Osteocyte (in vitro differentiated cells): ENCODE results near the gene KIF1C. TPM values are rescaled to one million over a fixed set of nuclear protein-coding genes. Genes with fewer than 3 reads are reported as not detected.

ENCODE experiments used
- DNase-seq: peaks from one replicate; pipeline ENCODE4 v3.0.0; 2021; ENCODE audit warnings: mixed read lengths; ENCODE audit not compliant: unreplicated experiment; ENCODE audit errors: extremely low spot score
- H3K27ac Mint-ChIP-seq: one replicate; pipeline ENCODE4 v1.8.0; 2021; ENCODE audit warnings: mild to moderate bottlenecking, mixed read lengths; ENCODE audit not compliant: unreplicated experiment
- H3K27me3 Mint-ChIP-seq: one replicate; pipeline ENCODE4 v1.8.0; 2021; ENCODE audit warnings: mixed read lengths; ENCODE audit not compliant: unreplicated experiment
- H3K36me3 Mint-ChIP-seq: one replicate; pipeline ENCODE4 v1.8.0; 2021; ENCODE audit warnings: mixed read lengths; ENCODE audit not compliant: unreplicated experiment
- H3K4me1 Mint-ChIP-seq: one replicate; pipeline ENCODE4 v1.8.0; 2021; ENCODE audit warnings: mixed read lengths; ENCODE audit not compliant: unreplicated experiment
- H3K4me3 Mint-ChIP-seq: one replicate; pipeline ENCODE4 v1.8.0; 2021; ENCODE audit warnings: mild to moderate bottlenecking, moderate library complexity, mixed read lengths; ENCODE audit not compliant: unreplicated experiment
- H3K9me3 Mint-ChIP-seq: one replicate; pipeline ENCODE4 v1.8.0; 2021; ENCODE audit warnings: mixed read lengths; ENCODE audit not compliant: unreplicated experiment
- total RNA-seq: library from RNA; stranded (reverse); gene quantifications from 2 replicates; pipeline ENCODE4 v1.2.1, GENCODE V29; 2021
- TF ChIP-seq, protein P1 (sequence below): fragments of 200-600 bp; sonication (generic); IDR thresholded peaks from 2 replicates; pipeline ENCODE4 v1.5.0; 2021; ENCODE audit warnings: antibody characterized with exemption, mild to moderate bottlenecking, moderate library complexity

KIF1C gene
- total RNA-seq, 1 donor from 2014 or later, result 123 TPM

DNA sequence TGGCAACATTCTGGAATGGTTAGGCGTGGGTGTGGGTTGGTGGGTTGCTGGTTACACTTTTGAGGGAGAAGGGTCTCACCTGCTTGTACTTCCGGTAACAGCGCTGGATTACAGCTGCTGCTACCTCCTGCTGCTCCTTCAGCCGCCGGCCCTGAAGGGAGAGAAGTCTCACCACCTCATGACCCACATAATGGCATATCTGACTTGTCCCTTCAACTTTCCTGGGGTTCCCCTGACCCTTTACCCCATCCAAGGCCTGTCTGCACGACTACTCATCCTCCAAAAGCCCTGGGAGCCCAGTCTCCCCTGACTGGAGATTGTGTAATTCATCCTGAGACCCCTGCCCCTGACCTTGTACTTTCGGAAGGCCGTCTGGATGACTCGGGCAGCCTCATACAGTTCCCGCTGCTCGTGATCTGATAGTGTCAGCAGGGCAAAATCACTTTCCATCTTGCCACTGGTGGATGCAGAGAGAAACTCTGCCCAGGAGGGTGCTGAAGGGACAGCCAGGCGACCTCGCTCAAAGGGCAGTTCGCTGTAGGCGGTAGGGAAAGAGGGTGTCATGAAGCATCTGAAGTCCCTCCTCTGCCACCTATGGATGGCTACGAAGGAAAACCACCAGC, 28.1 kb upstream of the KIF1C start:
- DNase-seq, result no peak
- peaks cover 24% of the 10 kb centered on the region for H3K36me3 Mint-ChIP-seq
- H3K27ac Mint-ChIP-seq, result no peak overlapping the region

DNA sequence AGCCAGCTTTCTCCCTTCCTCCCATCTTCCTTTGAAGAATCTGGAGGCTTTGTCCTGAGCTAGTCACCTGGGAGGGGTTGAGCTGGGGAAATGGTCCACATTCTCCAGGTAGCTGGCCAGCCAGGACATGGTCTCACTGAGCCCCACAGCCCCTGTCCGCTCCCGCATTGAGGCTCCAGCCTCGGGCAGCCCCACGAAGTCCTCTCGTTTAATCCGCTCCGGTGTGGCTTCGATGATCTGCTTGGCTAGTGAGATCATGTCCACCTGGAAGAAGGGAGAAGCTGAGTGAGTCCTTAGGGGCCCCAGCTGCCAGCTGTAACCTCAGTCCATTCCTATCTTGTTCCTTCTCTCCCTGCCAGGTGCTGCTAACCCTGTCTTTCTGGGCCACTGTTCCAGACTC, 27.5 kb upstream of the KIF1C start:
- no peaks in the 10 kb centered on the region for H3K27me3 Mint-ChIP-seq
- H3K36me3 Mint-ChIP-seq, result peaks cover 22% of the 10 kb centered on the region
- H3K4me1 Mint-ChIP-seq, result peaks cover 34% of the 10 kb centered on the region
- DNase-seq, result no peak
- H3K27ac Mint-ChIP-seq, result no peak overlapping the region
- H3K4me3 Mint-ChIP-seq, result no peak overlapping the region
- TF ChIP-seq, protein P1, sequence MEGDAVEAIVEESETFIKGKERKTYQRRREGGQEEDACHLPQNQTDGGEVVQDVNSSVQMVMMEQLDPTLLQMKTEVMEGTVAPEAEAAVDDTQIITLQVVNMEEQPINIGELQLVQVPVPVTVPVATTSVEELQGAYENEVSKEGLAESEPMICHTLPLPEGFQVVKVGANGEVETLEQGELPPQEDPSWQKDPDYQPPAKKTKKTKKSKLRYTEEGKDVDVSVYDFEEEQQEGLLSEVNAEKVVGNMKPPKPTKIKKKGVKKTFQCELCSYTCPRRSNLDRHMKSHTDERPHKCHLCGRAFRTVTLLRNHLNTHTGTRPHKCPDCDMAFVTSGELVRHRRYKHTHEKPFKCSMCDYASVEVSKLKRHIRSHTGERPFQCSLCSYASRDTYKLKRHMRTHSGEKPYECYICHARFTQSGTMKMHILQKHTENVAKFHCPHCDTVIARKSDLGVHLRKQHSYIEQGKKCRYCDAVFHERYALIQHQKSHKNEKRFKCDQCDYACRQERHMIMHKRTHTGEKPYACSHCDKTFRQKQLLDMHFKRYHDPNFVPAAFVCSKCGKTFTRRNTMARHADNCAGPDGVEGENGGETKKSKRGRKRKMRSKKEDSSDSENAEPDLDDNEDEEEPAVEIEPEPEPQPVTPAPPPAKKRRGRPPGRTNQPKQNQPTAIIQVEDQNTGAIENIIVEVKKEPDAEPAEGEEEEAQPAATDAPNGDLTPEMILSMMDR, result no peak
- no peaks in the 10 kb centered on the region for H3K9me3 Mint-ChIP-seq

More for the DNA sequence above, 28.1 kb upstream of the KIF1C start:
- H3K4me1 Mint-ChIP-seq, result peaks cover 35% of the 10 kb centered on the region
- no peaks in the 10 kb centered on the region for H3K27me3 Mint-ChIP-seq
- H3K4me3 Mint-ChIP-seq, result no peak overlapping the region
- H3K9me3 Mint-ChIP-seq, result no peaks in the 10 kb centered on the region
- TF ChIP-seq, protein P1, result no peak

DNA sequence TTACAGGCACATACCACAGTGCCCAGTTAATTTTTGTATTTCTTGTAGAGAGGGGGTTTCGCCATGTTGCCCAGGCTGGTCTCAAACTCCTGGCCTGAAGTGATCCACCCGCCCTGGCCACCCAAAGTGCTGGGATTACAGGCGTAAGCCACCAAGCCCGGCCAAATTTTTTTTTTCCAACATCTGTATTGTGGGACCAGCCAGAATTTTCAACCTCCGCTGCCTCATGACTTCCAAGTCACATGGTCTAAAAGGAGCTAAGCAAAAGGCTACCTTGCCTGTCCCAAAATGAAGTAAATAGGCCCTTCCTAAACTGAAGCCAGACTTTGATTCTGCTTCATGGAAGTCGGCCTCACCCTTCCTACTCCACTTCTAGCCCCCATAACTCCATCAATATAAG, 25.9 kb upstream of the KIF1C start:
- TF ChIP-seq, protein P1, result no peak
- H3K27me3 Mint-ChIP-seq, result no peaks in the 10 kb centered on the region
- H3K36me3 Mint-ChIP-seq, result peaks cover 20% of the 10 kb centered on the region
- H3K27ac Mint-ChIP-seq, result no peak overlapping the region
- no peak overlapping the region for H3K4me3 Mint-ChIP-seq
- peaks cover 28% of the 10 kb centered on the region for H3K4me1 Mint-ChIP-seq
- DNase-seq, result no peak
- H3K9me3 Mint-ChIP-seq, result no peaks in the 10 kb centered on the region

DNA sequence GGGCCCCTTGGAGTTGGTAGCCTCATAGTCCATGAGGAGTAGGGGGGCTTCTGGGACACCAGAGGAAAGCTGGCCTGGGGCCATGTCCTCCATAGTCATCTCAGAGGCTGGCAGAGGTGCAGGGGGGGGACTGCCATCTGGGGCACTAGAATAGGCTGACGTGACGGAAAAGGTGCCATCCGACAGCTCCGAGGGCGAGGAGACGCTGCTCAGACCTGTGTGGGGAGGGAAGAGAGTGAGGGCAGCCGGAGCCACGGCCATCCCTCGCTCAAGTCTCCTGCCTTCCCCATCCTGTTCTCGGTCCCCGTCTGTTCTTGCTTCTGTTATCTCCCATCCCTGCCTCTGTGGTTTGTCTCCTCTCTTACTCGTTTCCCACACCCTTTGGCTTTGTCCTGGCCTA, 25.4 kb upstream of the KIF1C start:
- Mint-ChIP-seq H3K4me1 (peaks cover 28% of the 10 kb centered on the region), H3K27me3 (no peaks in the 10 kb centered on the region), H3K4me3 (no peak overlapping the region), H3K27ac (no peak overlapping the region), H3K36me3 (peaks cover 21% of the 10 kb centered on the region), H3K9me3 (no peaks in the 10 kb centered on the region)
- DNase-seq, result no peak
- TF ChIP-seq, protein P1, result no peak

DNA sequence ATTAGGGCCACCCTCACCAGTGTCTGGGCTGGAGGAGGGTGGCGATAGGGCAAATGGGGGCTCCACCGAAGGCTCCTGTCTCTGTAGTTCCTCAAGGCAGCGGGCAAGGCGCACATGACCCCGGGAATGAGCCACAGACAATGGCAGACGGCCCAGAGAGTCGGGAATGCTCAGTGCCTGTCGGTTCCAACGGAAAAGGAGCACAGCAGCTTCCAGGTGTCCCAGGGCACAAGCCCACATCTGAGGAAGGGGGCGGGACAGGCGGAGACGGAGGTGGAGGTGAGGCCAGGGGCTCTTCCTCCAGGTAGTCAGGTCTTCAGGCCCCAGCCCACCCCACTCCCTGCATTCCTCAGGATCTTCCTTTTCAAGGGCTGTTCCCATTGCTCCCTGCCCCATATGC, 25.0 kb upstream of the KIF1C start:
- H3K4me3 Mint-ChIP-seq, result no peak overlapping the region
- no peaks in the 10 kb centered on the region for H3K27me3 Mint-ChIP-seq
- TF ChIP-seq, protein P1, result no peak
- H3K36me3 Mint-ChIP-seq, result peaks cover 23% of the 10 kb centered on the region
- peak overlapping the region; percentile 23 for H3K27ac Mint-ChIP-seq
- no peaks in the 10 kb centered on the region for H3K9me3 Mint-ChIP-seq
- DNase-seq, result no peak
- peaks cover 28% of the 10 kb centered on the region for H3K4me1 Mint-ChIP-seq
